H1 (cell line): Measurements from ENCODE around the gene HNRNPH2. TPM values are rescaled to one million over a fixed set of nuclear protein-coding genes. Genes with fewer than 3 reads are reported as not detected.

Experiments used
- CTCF ChIA-PET: fragments of 300-600 bp; sonication (Branson Sonifier 250); formaldehyde crosslinking; loops from one replicate; lab custom pipeline; 2021; ENCODE audit not compliant: partially characterized antibody; lab: Charles Lee
- POLR2A ChIA-PET: fragments of 300-600 bp; sonication (Branson Sonifier 250); formaldehyde crosslinking; loops from one replicate; lab custom pipeline; 2021; ENCODE audit warnings: inconsistent platforms; ENCODE audit not compliant: partially characterized antibody; lab: Charles Lee
- DNase-seq, 2 experiments: peaks; one replicate each; pipeline versions ENCODE4 v3.0.0 to v3.0.0-alpha.2; 2010 to 2022; ENCODE audit warnings: low spot score in 2 of 2, low read depth in 1 of 2, mixed read lengths in 1 of 2
- FAIRE-seq: peaks from 2 replicates; lab custom pipeline; 2011; peaks lifted over from hg19 to GRCh38; lab: Jason Lieb, UNC
- H2AFZ ChIP-seq: 2 replicates; pipeline ENCODE4 v1.8.1; 2012; ENCODE audit warnings: low read length, inconsistent platforms
- H2AK5ac ChIP-seq: 2 replicates; pipeline ENCODE4 v1.6.1; 2013; ENCODE audit warnings: low read depth, low read length
- H2BK120ac ChIP-seq: replicated peaks from 2 replicates; pipeline ENCODE3; 2013; ENCODE audit warnings: low read depth, low read length, inconsistent platforms
- H2BK12ac ChIP-seq: 2 replicates; pipeline ENCODE4 v1.6.1; 2013; ENCODE audit warnings: low read depth, low read length
- H2BK15ac ChIP-seq: 2 replicates; pipeline ENCODE4 v1.6.1; 2013; ENCODE audit warnings: low read length
- H2BK20ac ChIP-seq: 2 replicates; pipeline ENCODE4 v1.6.1; 2013; ENCODE audit warnings: low read length
- H2BK5ac ChIP-seq: 2 replicates; pipeline ENCODE4 v1.6.1; 2013; ENCODE audit warnings: low read depth, low read length
- H3K14ac ChIP-seq: 2 replicates; pipeline ENCODE4 v1.6.1; 2013; ENCODE audit warnings: inconsistent platforms; ENCODE audit not compliant: insufficient read length
- H3K18ac ChIP-seq: 2 replicates; pipeline ENCODE4 v1.6.1; 2013; ENCODE audit warnings: low read length; ENCODE audit errors: extremely low read depth
- H3K23ac ChIP-seq: 2 replicates; pipeline ENCODE4 v1.6.1; 2013; ENCODE audit warnings: inconsistent platforms; ENCODE audit not compliant: insufficient read length
- H3K23me2 ChIP-seq: 2 replicates; pipeline ENCODE4 v1.6.1; 2013; ENCODE audit warnings: low read depth, low read length
- H3K27ac ChIP-seq: 2 replicates; pipeline ENCODE4 v1.6.1; 2011; ENCODE audit warnings: low read depth, low read length, inconsistent platforms
- H3K27me3 ChIP-seq, 4 experiments: replicated peaks in 1 of 4; 1 replicate in 1 of 4; 2 replicates in 3 of 4; pipeline versions ENCODE4 v1.6.1 to v1.8.1; 2011 to 2013; ENCODE audit warnings: low read length in 3 of 4, mild to moderate bottlenecking in 3 of 4, inconsistent platforms in 2 of 4, mixed read lengths in 2 of 4, moderate library complexity in 1 of 4; ENCODE audit not compliant: control insufficient read depth in 3 of 4, insufficient read depth in 3 of 4; ENCODE audit errors: extremely low read depth in 1 of 4
- H3K36me3 ChIP-seq, 4 experiments: 2 replicates each; pipeline versions ENCODE4 v1.6.1 to v1.8.1; 2011 to 2013; ENCODE audit warnings: mild to moderate bottlenecking in 4 of 4, low read length in 3 of 4, moderate library complexity in 2 of 4, control low read depth in 1 of 4, inconsistent platforms in 1 of 4; ENCODE audit not compliant: insufficient read depth in 4 of 4, control insufficient read depth in 2 of 4
- H3K4ac ChIP-seq: replicated peaks from 2 replicates; pipeline ENCODE3; 2013; ENCODE audit warnings: low read length, low read depth, mixed read lengths, inconsistent platforms; ENCODE audit not compliant: insufficient read length
- H3K4me1 ChIP-seq, 4 experiments: replicated peaks in 1 of 4; 1 replicate in 1 of 4; 2 replicates in 3 of 4; pipeline versions ENCODE4 v1.6.1 to v1.8.1; 2011 to 2013; ENCODE audit warnings: low read length in 3 of 4, inconsistent platforms in 2 of 4, mixed read lengths in 1 of 4; ENCODE audit not compliant: insufficient read depth in 4 of 4, control insufficient read depth in 3 of 4
- H3K4me2 ChIP-seq, 2 experiments: 2 replicates each; pipeline versions ENCODE4 v1.6.1 to v1.8.1; 2011 to 2013; ENCODE audit warnings: low read depth in 2 of 2, low read length in 2 of 2, control low read depth in 1 of 2, inconsistent platforms in 1 of 2, mild to moderate bottlenecking in 1 of 2; ENCODE audit not compliant: insufficient read depth in 1 of 2
- H3K4me3 ChIP-seq, 4 experiments: fragments of 200-600, 300-600 bp in 1 of 4; sonication (generic), shearing (Covaris generic), sonication (Bioruptor Twin) in 1 of 4; 2 replicates each; pipeline versions ENCODE4 v1.5.1 to v1.8.1; 2011 to 2016; ENCODE audit warnings: low read length in 4 of 4, low read depth in 3 of 4, control low read depth in 2 of 4, inconsistent platforms in 2 of 4, mild to moderate bottlenecking in 2 of 4, mixed read lengths in 1 of 4, moderate library complexity in 1 of 4; ENCODE audit not compliant: insufficient read depth in 2 of 4; ENCODE audit errors: extremely low read depth in 1 of 4
- H3K56ac ChIP-seq: replicated peaks from 2 replicates; pipeline ENCODE3; 2013; ENCODE audit warnings: low read depth, mild to moderate bottlenecking, mixed read lengths, low read length, inconsistent platforms; ENCODE audit not compliant: insufficient read length
- H3K79me1 ChIP-seq: 2 replicates; pipeline ENCODE4 v1.6.1; 2013; ENCODE audit warnings: low read depth, low read length, control low read depth
- H3K79me2 ChIP-seq, 2 experiments: 2 replicates each; pipeline versions ENCODE4 v1.6.1 to v1.8.1; 2012 to 2013; ENCODE audit warnings: low read length in 2 of 2, mild to moderate bottlenecking in 2 of 2, inconsistent platforms in 1 of 2; ENCODE audit not compliant: insufficient read depth in 2 of 2, control insufficient read depth in 1 of 2
- H3K9ac ChIP-seq, 4 experiments: replicated peaks in 1 of 4; 1 replicate in 1 of 4; 2 replicates in 3 of 4; pipeline versions ENCODE4 v1.6.1 to v1.8.1; 2011 to 2013; ENCODE audit warnings: low read depth in 3 of 4, low read length in 3 of 4, control low read depth in 2 of 4, mild to moderate bottlenecking in 2 of 4, moderate library complexity in 2 of 4, inconsistent platforms in 1 of 4; ENCODE audit errors: extremely low read depth in 1 of 4
- H3K9me3 ChIP-seq, 2 experiments: 2 replicates each; pipeline versions ENCODE4 v1.6.1 to v1.8.1; 2012 to 2013; ENCODE audit warnings: mild to moderate bottlenecking in 2 of 2, moderate library complexity in 2 of 2, control low read depth in 1 of 2, inconsistent platforms in 1 of 2, low read depth in 1 of 2, low read length in 1 of 2, mixed read lengths in 1 of 2; ENCODE audit not compliant: insufficient read depth in 2 of 2
- H4K20me1 ChIP-seq, 2 experiments: replicated peaks in 1 of 2; 2 replicates each; pipeline versions ENCODE3 to v1.8.1; 2011 to 2013; ENCODE audit warnings: inconsistent platforms in 2 of 2, low read length in 2 of 2, mild to moderate bottlenecking in 1 of 2; ENCODE audit not compliant: insufficient read depth in 2 of 2, control insufficient read depth in 1 of 2
- H4K5ac ChIP-seq: 2 replicates; pipeline ENCODE4 v1.6.1; 2013; ENCODE audit warnings: low read length, low read depth, mixed read lengths, inconsistent platforms; ENCODE audit not compliant: insufficient read length
- H4K8ac ChIP-seq: 2 replicates; pipeline ENCODE4 v1.8.0; 2013; ENCODE audit warnings: mild to moderate bottlenecking, moderate library complexity, low read length, inconsistent platforms; ENCODE audit not compliant: insufficient read depth; ENCODE audit errors: extremely low read depth
- H4K91ac ChIP-seq: replicated peaks from 2 replicates; pipeline ENCODE3; 2013; ENCODE audit warnings: low read length, mixed read lengths, inconsistent platforms; ENCODE audit not compliant: insufficient read length
- CREB1 ChIP-seq: IDR thresholded peaks from 2 replicates; pipeline ENCODE4 v1.6.1; 2012; ENCODE audit warnings: inconsistent platforms
- POLR2A ChIP-seq, 2 experiments: IDR thresholded peaks; 1 replicate in 1 of 2; 2 replicates in 1 of 2; pipeline ENCODE4 v1.6.1; 2011; ENCODE audit warnings: low read depth in 2 of 2, low read length in 2 of 2, mild to moderate bottlenecking in 2 of 2; ENCODE audit errors: control extremely low read depth in 1 of 2
- WGBS, 2 experiments: shearing (Covaris generic) in 1 of 2; methylation state at CpG; one replicate each; pipeline versions ENCODE4 v1.1.6 to v1.1.7; 2013 to 2015; ENCODE audit warnings: low lambda C conversion rate in 2 of 2, mixed read lengths in 2 of 2, inconsistent platforms in 1 of 2, low coverage in 1 of 2, missing lambda C conversion rate in 1 of 2; ENCODE audit not compliant: insufficient replicate concordance in 2 of 2, insufficient coverage in 1 of 2, insufficient read length in 1 of 2; ENCODE audit errors: extremely low coverage in 1 of 2, missing lambda C conversion rate in 1 of 2; 5-methylcytosine and 5-hydroxymethylcytosine counted together
- polyA plus RNA-seq, 7 experiments: library from polyadenylated mRNA; depleted of rRNA in 3 of 7; stranded (reverse) in 5 of 7; unstranded in 2 of 7; fragments of >200 nt in 5 of 7; fragments of 200-250 nt in 2 of 7; gene quantifications; 1 replicate in 5 of 7; 2 replicates in 1 of 7; 4 replicates in 1 of 7; pipeline versions ENCODE4 v1.2.1 to v1.2.3, GENCODE V29; 2011 to 2013; ENCODE audit warnings: missing spikeins in 2 of 7, mixed read lengths in 2 of 7
- total RNA-seq: library from RNA; stranded (reverse); fragmentation: NEBNext Ultra II Directional; extraction: Animal tissue kit (Norgen Biotek cat#: 25700); gene quantifications from 2 replicates; pipeline ENCODE4 v1.2.1, GENCODE V29; 2021

The HNRNPH2 gene
- total and polyA plus RNA-seq, 2 of the 8 experiments (the other 6 are each of a cell fraction or from before 2014, with no cell fraction given): 27.7 to 66.7 TPM

DNA sequence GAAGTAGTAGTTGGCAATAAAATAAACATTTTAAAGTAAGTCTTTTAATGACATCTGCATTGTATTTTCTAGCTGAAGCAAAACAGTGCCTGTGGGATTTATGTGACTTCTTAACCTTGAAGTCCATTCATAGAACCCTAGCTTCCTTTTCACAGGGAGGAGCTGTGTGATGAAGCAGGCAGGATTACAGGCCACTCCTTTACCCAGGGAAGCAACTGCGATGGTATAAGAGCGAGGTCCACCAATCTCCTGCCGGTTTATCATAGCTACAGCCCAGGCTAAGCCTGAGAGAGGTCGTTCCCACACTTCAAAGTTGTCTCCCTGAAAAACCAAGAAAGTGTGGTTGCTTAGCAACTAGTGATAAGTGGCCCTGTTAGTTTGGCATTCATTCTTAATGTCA is 10.2 kb upstream of the HNRNPH2 start:
- H2BK5ac ChIP-seq: no peak overlapping the region
- ChIA-PET CTCF (interaction anchor here (1.5 kb wide), 2 partner anchors 19 to 63 kb away, joined by 3 to 4 read pairs; no protein-coding TSS in a partner anchor), POLR2A (interaction anchor here (0.9 to 2.5 kb wide), 4 partner anchors 10 to 20 kb away, joined by 3 to 13 read pairs (median 8); partner anchors contain the start of genes GLA and HNRNPH2)
- no peak overlapping the region for H2AFZ ChIP-seq
- DNase-seq: no peak
- peaks cover 0 to 7% of the 10 kb centered on the region in 2 experiments; a peak in 1 of 4 replicates for H3K79me2 ChIP-seq
- H2BK15ac ChIP-seq: no peak overlapping the region
- no peak overlapping the region for H4K5ac ChIP-seq
- H3K23ac ChIP-seq: no peak overlapping the region
- H3K79me1 ChIP-seq: no peaks in the 10 kb centered on the region
- no peak overlapping the region for H3K4ac ChIP-seq
- no peak overlapping the region for H3K27ac ChIP-seq
- H2BK20ac ChIP-seq: no peak overlapping the region
- TF ChIP-seq CREB1: no peak
- TF ChIP-seq POLR2A (IDR thresholded peaks at IDR 0.05; ENCODE audit: control extremely low read depth in 1 of 2, low read depth in 2 of 2, low read length in 2 of 2): peak in 1 of 2 experiments; percentile 35; a peak in 1 of 3 replicates
- no peaks in the 10 kb centered on the region for H3K9me3 ChIP-seq
- no peak overlapping the region for H3K4me3 ChIP-seq
- no peaks in the 10 kb centered on the region for H3K27me3 ChIP-seq
- no peak overlapping the region for H3K9ac ChIP-seq
- H3K56ac ChIP-seq: no peak overlapping the region
- 88% methylated on average over 4 of the region's 4 CpGs; no CpG with 5 or more reads in 1 of the 2 experiments for WGBS, 2 experiments
- H2BK120ac ChIP-seq: no peak overlapping the region
- H4K91ac ChIP-seq: no peak overlapping the region
- no peak overlapping the region for H3K14ac ChIP-seq
- H3K23me2 ChIP-seq: no peaks in the 10 kb centered on the region
- H4K20me1 ChIP-seq: peaks cover 0 to 2% of the 10 kb centered on the region in 2 experiments
- H4K8ac ChIP-seq: no peak overlapping the region
- no peak for FAIRE-seq
- no peak overlapping the region for H3K4me2 ChIP-seq
- H3K18ac ChIP-seq: no peak overlapping the region
- no peak overlapping the region for H2AK5ac ChIP-seq
- peaks cover 2 to 44% (median 15%) of the 10 kb centered on the region in 4 experiments; a peak in 7 of 8 replicates for H3K36me3 ChIP-seq
- H2BK12ac ChIP-seq: no peak overlapping the region
- no peaks in the 10 kb centered on the region for H3K4me1 ChIP-seq
